Activated naive CD4-positive, alpha-beta T cell treated with anti-CD3 and anti-CD28 coated beads, Interleukin-2, amount 50 U/mL, for 72 hours (primary cell): ENCODE measurements around the gene TENT4B. TPM values are rescaled to one million over a fixed set of nuclear protein-coding genes. Genes with fewer than 3 reads are reported as not detected.

ENCODE experiments used
- ATAC-seq, 2 donors: fragments of 150-1000 bp; cut with Tn5 transposase; 2 replicates each; pipeline ENCODE4 v1.10.0; 2021; ENCODE audit warnings: mild to moderate bottlenecking in 2 of 2, moderate library complexity in 2 of 2
- DNase-seq, 2 donors: peaks; one replicate each; pipeline ENCODE4 v3.0.0; 2021 to 2022; ENCODE audit warnings: low spot score in 2 of 2
- H3K27ac Mint-ChIP-seq, 2 donors: one replicate each; pipeline ENCODE4 v1.8.0; 2022; ENCODE audit warnings: mild to moderate bottlenecking in 2 of 2, mixed read lengths in 2 of 2
- H3K36me3 Mint-ChIP-seq, 2 donors: one replicate each; pipeline ENCODE4 v1.8.0; 2022; ENCODE audit warnings: mixed read lengths in 2 of 2
- H3K9me3 Mint-ChIP-seq, 2 donors: one replicate each; pipeline ENCODE4 v1.8.0; 2022; ENCODE audit warnings: mixed read lengths in 2 of 2
- total RNA-seq, 2 donors: library from RNA; stranded (reverse); gene quantifications; one replicate each; pipeline ENCODE4 v1.2.3, GENCODE V29; 2022

The TENT4B gene
- total RNA-seq, 2 donors from 2014 or later = 25.7 to 27.9 TPM

- peak overlapping the region; percentile 81 to 94 for H3K27ac Mint-ChIP-seq
- H3K36me3 Mint-ChIP-seq = peaks cover 10 to 56% of the 10 kb centered on the region in 2 donors
- DNase-seq (no peak), ATAC-seq (no peak)
- no peaks in the 10 kb centered on the region for H3K9me3 Mint-ChIP-seq
These were observed 123.2 kb downstream of the TENT4B start for GRCh38 chr16:50276326-50276640.

GRCh38 chr16:50276801-50277555, 123.9 kb downstream of the TENT4B start:
- no peaks in the 10 kb centered on the region for H3K9me3 Mint-ChIP-seq
- DNase-seq (no peak), ATAC-seq (peak; percentile 69 to 81)
- H3K36me3 Mint-ChIP-seq = peaks cover 10 to 56% of the 10 kb centered on the region in 2 donors
- H3K27ac Mint-ChIP-seq = peak overlapping the region; percentile 81 to 94

- no peak for DNase-seq
- no peak for ATAC-seq
- Mint-ChIP-seq H3K9me3 (no peaks in the 10 kb centered on the region), H3K27ac (peak overlapping the region; percentile 81 to 94), H3K36me3 (peaks cover 10 to 56% of the 10 kb centered on the region in 2 donors)
These were observed 125.1 kb downstream of the TENT4B start for GRCh38 chr16:50278251-50278650.

- Mint-ChIP-seq H3K27ac (peak overlapping the region in 1 of 2 donors; percentile 94), H3K9me3 (no peaks in the 10 kb centered on the region), H3K36me3 (peaks cover 2 to 47% of the 10 kb centered on the region in 2 donors)
- DNase-seq (no peak), ATAC-seq (no peak)
These were observed 126.4 kb downstream of the TENT4B start for GRCh38 chr16:50279504-50279865.

- Mint-ChIP-seq H3K9me3 (no peaks in the 10 kb centered on the region), H3K27ac (peak overlapping the region in 1 of 2 donors; percentile 73), H3K36me3 (peaks cover 0 to 53% of the 10 kb centered on the region in 2 donors)
- DNase-seq (no peak), ATAC-seq (no peak)
These were observed 127.8 kb downstream of the TENT4B start for GRCh38 chr16:50280932-50281331.

Other genes starting within 250 kb of the TENT4B start
- 10 to 100 TPM; 26.9 to 42.9 TPM for gene CNEP1R1, start 128.1 kb upstream of the TENT4B start, total RNA-seq
- 10 to 100 TPM; 18.6 to 31.6 TPM for gene HEATR3, start 87.3 kb upstream of the TENT4B start, total RNA-seq
- 100 to 1,000 TPM in 1 of 2 donors, 10 to 100 TPM in 1; 78.5 to 104 TPM for gene ADCY7, start 113.2 kb downstream of the TENT4B start, total RNA-seq
- gene BRD7, start 215.7 kb downstream of the TENT4B start, total RNA-seq = 10 to 100 TPM; 71.5 to 84.9 TPM